Measurements from ENCODE around the gene TSPO2. TPM values are rescaled to one million over a fixed set of nuclear protein-coding genes. Genes with fewer than 3 reads are reported as not detected.

The TSPO2 gene
- total RNA-seq: not detected in 2 replicates

GRCh38 chr6:41042226-41043055, at the start of gene TSPO2:
TSPO2 (plus strand) TSS chr6:41042467; CDS start chr6:41042986, 519 bp downstream.

GRCh38 chr6:41039060-41039998, 2.9 kb upstream of the TSPO2 start, which contains the start of gene UNC5CL:
UNC5CL (minus strand) TSS chr6:41039221; CDS start chr6:41035074, 4,147 bp downstream.

GRCh38 chr6:41053041-41053440, 10.8 kb downstream of the TSPO2 start, which contains the start of gene APOBEC2:
APOBEC2 (plus strand) TSS chr6:41053202; CDS start chr6:41053348, 146 bp downstream.

GRCh38 chr6:41071923-41072835, 29.9 kb downstream of the TSPO2 start, which contains the start of gene OARD1:
OARD1 (minus strand) TSS chr6:41072356; CDS start chr6:41071634, 722 bp downstream.

GRCh38 chr6:41072836-41073202, 30.6 kb downstream of the TSPO2 start, which contains the start of gene NFYA:
NFYA (plus strand) TSS chr6:41072974; CDS start chr6:41079090, 6,116 bp downstream.

Other genes starting within 250 kb of the TSPO2 start
- 0.09 and 0.11 TPM in 2 replicates for gene UNC5CL, start 3.2 kb upstream of the TSPO2 start, total RNA-seq
- gene APOBEC2, start 10.7 kb downstream of the TSPO2 start, total RNA-seq: not detected in 2 replicates
- 10.1 and 11.3 TPM in 2 replicates for gene OARD1, start 29.9 kb downstream of the TSPO2 start, total RNA-seq
- gene NFYA, start 30.5 kb downstream of the TSPO2 start, total RNA-seq: 12.8 and 22.5 TPM in 2 replicates
- not detected in 2 replicates for gene TREML1, start 111.9 kb downstream of the TSPO2 start, total RNA-seq
- gene TREM2, start 120.6 kb downstream of the TSPO2 start, total RNA-seq: not detected in 2 replicates
- not detected in 2 replicates for gene TREML2, start 158.7 kb downstream of the TSPO2 start, total RNA-seq
- not detected in 2 replicates for gene TREML4, start 185.9 kb downstream of the TSPO2 start, total RNA-seq
- not detected in 2 replicates for gene TREM1, start 244.2 kb downstream of the TSPO2 start, total RNA-seq